Sigmoid colon (tissue), 7 donors: ENCODE data around the gene CCDC92. TPM values are rescaled to one million over a fixed set of nuclear protein-coding genes. Genes with fewer than 3 reads are reported as not detected.

Source experiments
- DNase-seq: peaks from one replicate; pipeline ENCODE4 v3.0.0-alpha.2; 2019
- H3K27ac ChIP-seq, 4 donors: fragments of 200-600 bp; sonication (generic); one replicate each; pipeline ENCODE4 v1.5.1; 2016 to 2019; ENCODE audit warnings: mild to moderate bottlenecking in 1 of 4
- H3K27me3 ChIP-seq, 3 donors: fragments of 200-600 bp; sonication (generic); one replicate each; pipeline ENCODE4 v1.5.1; 2019; ENCODE audit warnings: mild to moderate bottlenecking in 1 of 3
- H3K36me3 ChIP-seq, 4 donors: fragments of 200-600 bp; sonication (generic); one replicate each; pipeline ENCODE4 v1.5.1; 2016 to 2019
- H3K4me1 ChIP-seq, 4 donors: fragments of 200-600 bp; sonication (generic); one replicate each; pipeline ENCODE4 v1.5.1; 2017 to 2019
- H3K4me3 ChIP-seq, 4 donors: fragments of 200-600 bp; sonication (generic); one replicate each; pipeline ENCODE4 v1.5.1; 2017 to 2019; ENCODE audit warnings: mild to moderate bottlenecking in 2 of 4, moderate library complexity in 1 of 4
- H3K9me3 ChIP-seq, 4 donors: fragments of 200-600 bp in 3 of 4; sonication (generic) in 3 of 4; one replicate each; pipeline versions ENCODE4 v1.5.1 to v1.6.1; 2013 to 2019
- EP300 ChIP-seq, 4 donors: sonication (generic); formaldehyde crosslinking; IDR thresholded peaks; one replicate each; pipeline ENCODE4 v1.6.1; 2017; ENCODE audit warnings: antibody characterized with exemption in 4 of 4
- POLR2A ChIP-seq, 2 donors: fragments of 450-650 bp; IDR thresholded peaks; one replicate each; pipeline ENCODE4 v1.6.1; 2016; ENCODE audit warnings: antibody characterized with exemption in 2 of 2, mild to moderate bottlenecking in 2 of 2, moderate library complexity in 2 of 2
- POLR2AphosphoS5 ChIP-seq, 4 donors: sonication (generic); formaldehyde crosslinking; IDR thresholded peaks; one replicate each; pipeline ENCODE4 v1.6.1; 2017; ENCODE audit warnings: antibody characterized with exemption in 4 of 4
- WGBS, 2 donors: extraction: QIAGEN DNeasy Blood & Tissue Kit; methylation state at CpG; one replicate each; pipeline ENCODE4 v1.1.7; 2013; 5-methylcytosine and 5-hydroxymethylcytosine counted together
- intact Hi-C: fragments of 100-400 bp; cut with DNase I; formaldehyde crosslinking; loops from one replicate; pipeline ENCODE4 v1.15.1; 2023
- polyA plus RNA-seq, 3 donors: library from polyadenylated mRNA; stranded (reverse); fragments of 200-250 nt; gene quantifications; one replicate each; pipeline ENCODE4 v1.2.3, GENCODE V29; 2013
- total RNA-seq, 4 donors: library from RNA; depleted of rRNA; stranded (reverse); fragments of >200 nt; gene quantifications; one replicate each; pipeline ENCODE4 v1.1.0, GENCODE V29; 2016
- TF ChIP-seq, protein P1 (sequence below), 4 experiments: fragments of 450-650 bp in 3 of 4; fragments of 200-600 bp in 1 of 4; IDR thresholded peaks; one replicate each; pipeline ENCODE4 v1.5.1; 2016 to 2019; ENCODE audit warnings: antibody characterized with exemption in 4 of 4, mild to moderate bottlenecking in 3 of 4, moderate library complexity in 2 of 4
- donor health status: healthy with polysubstance abuse.
- donor health status: Bipolar disorder and iron deficiency.
- donor health status: healthy.

CCDC92 gene
- total and polyA plus RNA-seq, 7 donors = 18.5 to 54.0 (median 24.0) TPM

- TF ChIP-seq POLR2A (IDR thresholded peaks at IDR 0.05) (no peak), POLR2AphosphoS5 (IDR thresholded peaks at IDR 0.05) (no peak), EP300 (IDR thresholded peaks at IDR 0.05) (no peak)
- TF ChIP-seq, protein P1, sequence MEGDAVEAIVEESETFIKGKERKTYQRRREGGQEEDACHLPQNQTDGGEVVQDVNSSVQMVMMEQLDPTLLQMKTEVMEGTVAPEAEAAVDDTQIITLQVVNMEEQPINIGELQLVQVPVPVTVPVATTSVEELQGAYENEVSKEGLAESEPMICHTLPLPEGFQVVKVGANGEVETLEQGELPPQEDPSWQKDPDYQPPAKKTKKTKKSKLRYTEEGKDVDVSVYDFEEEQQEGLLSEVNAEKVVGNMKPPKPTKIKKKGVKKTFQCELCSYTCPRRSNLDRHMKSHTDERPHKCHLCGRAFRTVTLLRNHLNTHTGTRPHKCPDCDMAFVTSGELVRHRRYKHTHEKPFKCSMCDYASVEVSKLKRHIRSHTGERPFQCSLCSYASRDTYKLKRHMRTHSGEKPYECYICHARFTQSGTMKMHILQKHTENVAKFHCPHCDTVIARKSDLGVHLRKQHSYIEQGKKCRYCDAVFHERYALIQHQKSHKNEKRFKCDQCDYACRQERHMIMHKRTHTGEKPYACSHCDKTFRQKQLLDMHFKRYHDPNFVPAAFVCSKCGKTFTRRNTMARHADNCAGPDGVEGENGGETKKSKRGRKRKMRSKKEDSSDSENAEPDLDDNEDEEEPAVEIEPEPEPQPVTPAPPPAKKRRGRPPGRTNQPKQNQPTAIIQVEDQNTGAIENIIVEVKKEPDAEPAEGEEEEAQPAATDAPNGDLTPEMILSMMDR (IDR thresholded peaks at IDR 0.05) = no peak
- Histone ChIP-seq H3K27ac (no peak overlapping the region), H3K36me3 (no peaks in the 10 kb centered on the region), H3K4me1 (no peaks in the 10 kb centered on the region), H3K4me3 (no peak overlapping the region), H3K9me3 (no peaks in the 10 kb centered on the region), H3K27me3 (peaks cover 0 to 4% (median 4%) of the 10 kb centered on the region in 3 donors)
- intact Hi-C loops = no loop called here
- DNase-seq = peak; percentile 14
- WGBS, 2 donors = 55 to 80% methylated on average over 8 of the region's 8 CpGs
These were observed 77.2 kb downstream of the CCDC92 start for GRCh38 chr12:123895451-123895850.

DNA sequence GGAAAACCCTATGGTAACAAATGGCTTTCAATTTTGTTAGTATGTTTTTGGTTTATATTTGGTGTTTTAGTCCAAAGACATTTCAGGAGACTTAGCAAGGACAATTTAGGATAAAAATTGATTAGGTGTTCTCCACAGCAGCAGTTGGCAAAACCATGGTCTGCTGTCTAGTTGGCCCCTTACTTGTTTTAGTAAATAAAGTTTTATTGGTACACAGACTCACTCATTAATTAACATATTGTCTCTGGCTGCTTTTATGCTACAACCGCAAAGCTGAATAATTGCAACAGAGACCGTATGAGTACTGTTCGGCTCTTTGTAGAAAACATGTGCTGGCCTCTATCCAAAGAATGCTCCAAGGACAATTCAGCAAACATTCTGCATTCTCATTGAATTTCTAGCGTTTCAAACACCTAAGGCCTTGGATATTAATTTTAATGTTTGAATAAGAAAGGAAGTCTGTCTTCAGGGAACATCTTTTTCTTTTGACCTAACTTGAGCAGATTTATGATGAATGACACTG is 77.7 kb downstream of the CCDC92 start:
- no peaks in the 10 kb centered on the region for H3K36me3 ChIP-seq
- WGBS, 2 donors = 84% methylated on average over 4 of the region's 4 CpGs
- DNase-seq = no peak
- H3K4me1 ChIP-seq = no peaks in the 10 kb centered on the region
- intact Hi-C loops = no loop called here
- H3K27ac ChIP-seq = no peak overlapping the region
- TF ChIP-seq POLR2A (IDR thresholded peaks at IDR 0.05) (no peak), EP300 (IDR thresholded peaks at IDR 0.05) (no peak)
- no peaks in the 10 kb centered on the region for H3K9me3 ChIP-seq
- H3K27me3 ChIP-seq = peaks cover 0 to 4% (median 4%) of the 10 kb centered on the region in 3 donors
- no peak overlapping the region for H3K4me3 ChIP-seq

- DNase-seq = peak; percentile 36
- Histone ChIP-seq H3K27me3 (peaks cover 0 to 4% (median 4%) of the 10 kb centered on the region in 3 donors), H3K4me1 (no peaks in the 10 kb centered on the region), H3K9me3 (no peaks in the 10 kb centered on the region), H3K27ac (no peak overlapping the region), H3K4me3 (no peak overlapping the region), H3K36me3 (no peaks in the 10 kb centered on the region)
- intact Hi-C loops = no loop called here
- WGBS, 2 donors = 83 to 92% methylated on average over 9 of the region's 9 CpGs
- TF ChIP-seq POLR2AphosphoS5 (IDR thresholded peaks at IDR 0.05) (no peak), POLR2A (IDR thresholded peaks at IDR 0.05) (no peak), EP300 (IDR thresholded peaks at IDR 0.05) (no peak)
- TF ChIP-seq, protein P1 (IDR thresholded peaks at IDR 0.05) = no peak
These were observed 79.4 kb downstream of the CCDC92 start for GRCh38 chr12:123893276-123893675.

DNA sequence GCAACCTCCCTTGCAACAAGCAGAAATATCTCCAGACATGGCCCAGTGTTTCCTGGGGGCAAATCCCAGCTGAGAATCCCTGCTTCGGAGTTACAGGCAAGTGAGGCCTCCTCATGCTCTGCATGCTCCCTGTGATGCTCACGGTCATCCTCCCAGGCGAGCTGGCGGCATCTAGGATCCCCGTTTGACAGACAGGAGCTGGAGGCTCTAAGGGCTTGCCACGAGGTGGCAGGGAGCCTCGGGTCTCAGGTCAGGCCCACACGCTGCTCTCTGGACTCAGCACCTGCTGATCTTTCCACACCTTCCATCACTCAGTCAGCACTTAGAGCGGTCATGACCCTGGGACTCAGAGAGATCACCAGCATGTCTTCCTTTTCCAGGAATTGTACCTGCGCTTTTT is 79.8 kb downstream of the CCDC92 start:
- Histone ChIP-seq H3K36me3 (no peaks in the 10 kb centered on the region), H3K4me1 (no peaks in the 10 kb centered on the region), H3K4me3 (no peak overlapping the region), H3K9me3 (no peaks in the 10 kb centered on the region), H3K27me3 (peaks cover 0 to 4% (median 4%) of the 10 kb centered on the region in 3 donors), H3K27ac (no peak overlapping the region)
- DNase-seq = peak; percentile 40
- WGBS, 2 donors = 77 to 84% methylated on average over 10 of the region's 10 CpGs
- intact Hi-C loops = no loop called here
- TF ChIP-seq EP300 (IDR thresholded peaks at IDR 0.05) (no peak), POLR2A (IDR thresholded peaks at IDR 0.05) (no peak)
- TF ChIP-seq, protein P1 (IDR thresholded peaks at IDR 0.05) = no peak

DNA sequence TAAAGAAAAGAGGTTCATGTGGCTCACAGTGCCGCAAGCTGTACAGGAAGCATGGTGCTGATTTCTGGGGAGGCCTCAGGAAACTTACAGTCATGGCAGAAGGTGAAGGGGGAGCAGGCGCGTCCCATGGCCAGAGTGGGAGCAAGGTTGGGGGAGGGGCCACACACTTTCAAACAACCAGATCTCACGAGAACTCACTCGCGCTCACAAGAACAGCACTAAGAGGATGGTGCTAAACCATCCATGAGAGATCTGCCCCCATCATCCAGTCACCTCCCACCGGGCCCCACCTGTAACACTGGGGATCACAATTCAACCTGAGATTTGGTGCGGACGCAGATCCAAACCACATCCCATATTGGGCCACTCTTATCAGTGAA is 80.5 kb downstream of the CCDC92 start:
- 93 to 94% methylated on average over 9 of the region's 9 CpGs for WGBS, 2 donors
- H3K9me3 ChIP-seq = no peaks in the 10 kb centered on the region
- H3K4me3 ChIP-seq = no peak overlapping the region
- TF ChIP-seq, protein P1 (IDR thresholded peaks at IDR 0.05) = no peak
- no peak for TF ChIP-seq POLR2A (IDR thresholded peaks at IDR 0.05)
- no peak for TF ChIP-seq POLR2AphosphoS5 (IDR thresholded peaks at IDR 0.05)
- no peak for TF ChIP-seq EP300 (IDR thresholded peaks at IDR 0.05)
- no peak overlapping the region for H3K27ac ChIP-seq
- peak; percentile 13 for DNase-seq
- H3K36me3 ChIP-seq = no peaks in the 10 kb centered on the region
- H3K27me3 ChIP-seq = peaks cover 0 to 4% (median 4%) of the 10 kb centered on the region in 3 donors
- no peaks in the 10 kb centered on the region for H3K4me1 ChIP-seq
- intact Hi-C loops = no loop called here
